ENCODE data around the gene PARP1. TPM values are rescaled to one million over a fixed set of nuclear protein-coding genes. Genes with fewer than 3 reads are reported as not detected.
"Not testable (repeated sequence)": the region's sequence is repeated elsewhere in the genome, so short reads cannot be mapped to it uniquely, and the experiment has no call there.

The PARP1 gene
- total RNA-seq, 1 experiment from 2014 or later: 546 TPM

- DNase-seq: no peak
Measured at GRCh38 chr1:226344441-226345259, 63.2 kb downstream of the PARP1 start.

GRCh38 chr1:226342656-226343055, 65.2 kb downstream of the PARP1 start:
- no peak for DNase-seq
- no peak overlapping the region for H3K27ac ChIP-seq
- no peaks in the 10 kb centered on the region for H3K27me3 ChIP-seq
- peaks cover 5% of the 10 kb centered on the region; the same call in 1 of the 2 replicates for H3K9me3 ChIP-seq (replicated peaks)
- H3K4me3 ChIP-seq: no peak overlapping the region
- no peaks in the 10 kb centered on the region for H3K4me1 ChIP-seq
- H3K36me3 ChIP-seq: no peaks in the 10 kb centered on the region

More at GRCh38 chr1:226344441-226345259, 63.2 kb downstream of the PARP1 start:
- Histone ChIP-seq H3K4me3 (no peak overlapping the region), H3K27me3 (no peaks in the 10 kb centered on the region), H3K4me1 (peaks cover 2% of the 10 kb centered on the region; the same call in 1 of the 2 replicates), H3K36me3 (no peaks in the 10 kb centered on the region), H3K9me3 (replicated peaks) (peaks cover 5% of the 10 kb centered on the region; the same call in 1 of the 2 replicates), H3K27ac (no peak overlapping the region)

GRCh38 chr1:226340111-226340510, 67.8 kb downstream of the PARP1 start:
- H3K27me3 ChIP-seq; H3K9me3 ChIP-seq (replicated peaks); H3K27ac ChIP-seq; H3K36me3 ChIP-seq; H3K4me1 ChIP-seq; H3K4me3 ChIP-seq; DNase-seq: not testable (repeated sequence)

GRCh38 chr1:226337276-226337875, 70.5 kb downstream of the PARP1 start:
- no peaks in the 10 kb centered on the region for H3K36me3 ChIP-seq

GRCh38 chr1:226335661-226336060, 72.2 kb downstream of the PARP1 start:
- Histone ChIP-seq H3K4me3 (no peak overlapping the region), H3K27ac (no peak overlapping the region), H3K4me1 (no peaks in the 10 kb centered on the region; the same call in 1 of the 2 replicates), H3K9me3 (replicated peaks) (peaks cover 5% of the 10 kb centered on the region; the same call in 1 of the 2 replicates), H3K36me3 (no peaks in the 10 kb centered on the region), H3K27me3 (no peaks in the 10 kb centered on the region)
- no peak for DNase-seq

More at GRCh38 chr1:226337276-226337875, 70.5 kb downstream of the PARP1 start:
- Histone ChIP-seq H3K27me3 (no peaks in the 10 kb centered on the region), H3K4me3 (no peak overlapping the region), H3K27ac (no peak overlapping the region), H3K4me1 (no peaks in the 10 kb centered on the region; the same call in 1 of the 2 replicates), H3K9me3 (replicated peaks) (peaks cover 5% of the 10 kb centered on the region; the same call in 1 of the 2 replicates)
- no peak for DNase-seq

GRCh38 chr1:226332947-226333346, 74.9 kb downstream of the PARP1 start:
- Histone ChIP-seq H3K36me3 (no peaks in the 10 kb centered on the region), H3K27me3 (no peaks in the 10 kb centered on the region), H3K9me3 (replicated peaks) (no peaks in the 10 kb centered on the region), H3K4me3 (peak overlapping the region; percentile 33), H3K27ac (no peak overlapping the region), H3K4me1 (no peaks in the 10 kb centered on the region; the same call in 1 of the 2 replicates)
- no peak for DNase-seq

GRCh38 chr1:226329237-226329636, 78.7 kb downstream of the PARP1 start:
- Histone ChIP-seq H3K27ac (no peak overlapping the region), H3K4me3 (no peak overlapping the region), H3K27me3 (no peaks in the 10 kb centered on the region), H3K9me3 (replicated peaks) (no peaks in the 10 kb centered on the region), H3K36me3 (no peaks in the 10 kb centered on the region), H3K4me1 (peaks cover 3% of the 10 kb centered on the region; the same call in 1 of the 2 replicates)
- DNase-seq: no peak

- Histone ChIP-seq H3K27me3 (no peaks in the 10 kb centered on the region), H3K4me1 (peaks cover 3% of the 10 kb centered on the region; the same call in 1 of the 2 replicates), H3K36me3 (no peaks in the 10 kb centered on the region), H3K27ac (no peak overlapping the region), H3K4me3 (no peak overlapping the region), H3K9me3 (replicated peaks) (no peaks in the 10 kb centered on the region)
- peak in 1 of 2 experiments; percentile 16 for DNase-seq
Measured at GRCh38 chr1:226327761-226328162, 80.1 kb downstream of the PARP1 start.

- Histone ChIP-seq H3K4me3 (no peak overlapping the region), H3K4me1 (0 out of 2 replicates have a peak, but pooled peaks cover 3% of the 10 kb centered on the region), H3K36me3 (no peaks in the 10 kb centered on the region), H3K27ac (no peak overlapping the region), H3K9me3 (replicated peaks) (no peaks in the 10 kb centered on the region), H3K27me3 (no peaks in the 10 kb centered on the region)
- peak; percentile 18 to 39 for DNase-seq
Measured at GRCh38 chr1:226325178-226325577, 82.7 kb downstream of the PARP1 start.

GRCh38 chr1:226324479-226324878, 83.4 kb downstream of the PARP1 start:
- 0 out of 2 replicates have a peak, but pooled peaks cover 3% of the 10 kb centered on the region for H3K4me1 ChIP-seq
- no peak overlapping the region for H3K27ac ChIP-seq
- no peaks in the 10 kb centered on the region for H3K36me3 ChIP-seq
- H3K27me3 ChIP-seq: no peaks in the 10 kb centered on the region
- DNase-seq: no peak
- H3K9me3 ChIP-seq (replicated peaks): no peaks in the 10 kb centered on the region
- H3K4me3 ChIP-seq: no peak overlapping the region

- Histone ChIP-seq H3K4me3 (no peak overlapping the region), H3K4me1 (0 out of 2 replicates have a peak, but pooled peaks cover 3% of the 10 kb centered on the region), H3K27ac (no peak overlapping the region), H3K27me3 (no peaks in the 10 kb centered on the region), H3K9me3 (replicated peaks) (no peaks in the 10 kb centered on the region), H3K36me3 (no peaks in the 10 kb centered on the region)
- no peak for DNase-seq
Measured at GRCh38 chr1:226322986-226323385, 84.9 kb downstream of the PARP1 start.

GRCh38 chr1:226320930-226321329, 87.0 kb downstream of the PARP1 start:
- no peaks in the 10 kb centered on the region for H3K36me3 ChIP-seq
- H3K4me1 ChIP-seq: no peaks in the 10 kb centered on the region
- H3K27ac ChIP-seq: no peak overlapping the region
- DNase-seq: peak in 1 of 2 experiments; percentile 21
- H3K4me3 ChIP-seq: no peak overlapping the region
- H3K27me3 ChIP-seq: no peaks in the 10 kb centered on the region
- no peaks in the 10 kb centered on the region for H3K9me3 ChIP-seq (replicated peaks)

- no peak overlapping the region for H3K4me3 ChIP-seq
- no peaks in the 10 kb centered on the region for H3K4me1 ChIP-seq
- H3K27me3 ChIP-seq: no peaks in the 10 kb centered on the region
- no peak overlapping the region for H3K27ac ChIP-seq
- no peaks in the 10 kb centered on the region for H3K36me3 ChIP-seq
- DNase-seq: no peak
- no peaks in the 10 kb centered on the region for H3K9me3 ChIP-seq (replicated peaks)
Measured at GRCh38 chr1:226318471-226318870, 89.4 kb downstream of the PARP1 start.

- Histone ChIP-seq H3K9me3 (replicated peaks) (no peaks in the 10 kb centered on the region), H3K4me3 (no peak overlapping the region), H3K36me3 (no peaks in the 10 kb centered on the region), H3K27me3 (no peaks in the 10 kb centered on the region), H3K4me1 (no peaks in the 10 kb centered on the region), H3K27ac (no peak overlapping the region)
- no peak for DNase-seq
Measured at GRCh38 chr1:226314055-226314454, 93.8 kb downstream of the PARP1 start.

- Histone ChIP-seq H3K27ac (no peak overlapping the region), H3K9me3 (replicated peaks) (no peaks in the 10 kb centered on the region), H3K36me3 (no peaks in the 10 kb centered on the region), H3K4me3 (no peak overlapping the region), H3K4me1 (no peaks in the 10 kb centered on the region), H3K27me3 (no peaks in the 10 kb centered on the region)
- no peak for DNase-seq
Measured at GRCh38 chr1:226312065-226312464, 95.8 kb downstream of the PARP1 start.
